GM12878 (cell line): ENCODE results near the gene PPARD. TPM values are rescaled to one million over a fixed set of nuclear protein-coding genes. Genes with fewer than 3 reads are reported as not detected.

Experiments used
- ATAC-seq: fragments of 200-7000 bp; cut with Tn5 transposase; 3 replicates; pipeline ENCODE4 v1.9.1; 2020; ENCODE audit warnings: mild to moderate bottlenecking, moderate library complexity
- BruUV-seq: library from RNA; stranded (reverse); fragments of 400-500 nt; replicated peaks from 2 replicates; lab custom pipeline; 2021; lab: Mats Ljungman, UMichigan
- CTCF ChIA-PET: fragments of 300-600 bp; sonication (Branson Sonifier 250); formaldehyde crosslinking; extraction: SDS; loops from one replicate; lab custom pipeline; 2021; ENCODE audit warnings: inconsistent platforms; lab: Yijun Ruan, JAX
- POLR2A ChIA-PET: fragments of 350-600 bp; formaldehyde crosslinking; extraction: SDS; loops from one replicate; lab custom pipeline; 2021; ENCODE audit warnings: inconsistent platforms; lab: Charles Lee
- RAD21 ChIA-PET: fragments of 300-600 bp; sonication (Branson Sonifier 250); formaldehyde crosslinking; loops from one replicate; lab custom pipeline; 2023; ENCODE audit warnings: antibody characterized with exemption; ENCODE audit not compliant: unreplicated experiment; lab: Charles Lee
- SMC1A ChIA-PET: fragments of 300-600 bp; sonication (Branson Sonifier 250); formaldehyde crosslinking; loops from one replicate; lab custom pipeline; 2023; ENCODE audit not compliant: unreplicated experiment, uncharacterized antibody; lab: Charles Lee
- DNase-seq: peaks from one replicate; pipeline ENCODE4 v3.0.0-alpha.2; 2011; ENCODE audit warnings: low read depth, low spot score
- FAIRE-seq: peaks from 3 replicates; lab custom pipeline; 2011; peaks lifted over from hg19 to GRCh38; lab: Jason Lieb, UNC
- H2AFZ ChIP-seq: 2 replicates; pipeline ENCODE4 v1.6.0; 2011; ENCODE audit warnings: low read depth, low read length, control low read depth; ENCODE audit not compliant: control insufficient read depth
- H3K27ac ChIP-seq: 2 replicates; pipeline ENCODE4 v1.5.1; 2011; ENCODE audit warnings: control low read depth; ENCODE audit not compliant: control insufficient read depth, insufficient read depth
- H3K27me3 ChIP-seq, 2 experiments: replicated peaks in 1 of 2; 2 replicates each; pipeline versions ENCODE4 v1.6.0 to v1.6.1; 2011; ENCODE audit warnings: low read length in 1 of 2; ENCODE audit not compliant: control insufficient read depth in 2 of 2, insufficient read depth in 2 of 2
- H3K36me3 ChIP-seq, 2 experiments: 2 replicates each; pipeline ENCODE4 v1.5.1; 2011; ENCODE audit warnings: low read length in 1 of 2; ENCODE audit not compliant: control insufficient read depth in 2 of 2, insufficient read depth in 2 of 2
- H3K4me1 ChIP-seq: 2 replicates; pipeline ENCODE4 v1.6.1; 2011; ENCODE audit warnings: mild to moderate bottlenecking, low read length, moderate library complexity, mixed read lengths; ENCODE audit not compliant: control insufficient read depth, insufficient read depth
- H3K4me2 ChIP-seq: 2 replicates; pipeline ENCODE4 v1.6.0; 2011; ENCODE audit warnings: control low read depth; ENCODE audit not compliant: control insufficient read depth, insufficient read depth
- H3K4me3 ChIP-seq: fragments of 200-600 bp; sonication (generic); 2 replicates; pipeline ENCODE4 v1.5.1; 2016
- H3K79me2 ChIP-seq: 2 replicates; pipeline ENCODE4 v1.6.0; 2011; ENCODE audit warnings: low read length; ENCODE audit not compliant: control insufficient read depth, insufficient read depth
- H3K9ac ChIP-seq: 2 replicates; pipeline ENCODE4 v1.8.0; 2011; ENCODE audit warnings: low read length, control low read depth, mixed read lengths; ENCODE audit not compliant: control insufficient read depth, insufficient read depth
- H3K9me3 ChIP-seq: replicated peaks from 3 replicates; pipeline ENCODE4 v1.5.1; 2011; ENCODE audit warnings: mild to moderate bottlenecking, low read length; ENCODE audit not compliant: control insufficient read depth, insufficient read depth
- H4K20me1 ChIP-seq: 2 replicates; pipeline ENCODE4 v1.6.0; 2011; ENCODE audit not compliant: control insufficient read depth, insufficient read depth
- ASH2L ChIP-seq: fragments of 300-600, 200-600 bp; sonication (generic); IDR thresholded peaks from 2 replicates; pipeline ENCODE4 v1.6.1; 2017; ENCODE audit warnings: low read depth, mild to moderate bottlenecking, borderline replicate concordance
- EED ChIP-seq: sonication (generic); IDR thresholded peaks from 2 replicates; pipeline ENCODE4 v1.6.1; 2016; ENCODE audit warnings: antibody characterized with exemption, low read depth
- PAX8 ChIP-seq: fragments of 450-650 bp; IDR thresholded peaks from 2 replicates; pipeline ENCODE4 v1.6.1; 2017; ENCODE audit warnings: mild to moderate bottlenecking, moderate library complexity
- TCF3 ChIP-seq: IDR thresholded peaks from 2 replicates; pipeline ENCODE4 v1.6.1; 2012; ENCODE audit warnings: low read depth, mild to moderate bottlenecking, low read length, borderline replicate concordance; ENCODE audit not compliant: insufficient read depth
- WGBS: methylation state at CpG from one replicate; pipeline ENCODE4 v1.1.6; 2016; ENCODE audit warnings: low lambda C conversion rate; ENCODE audit not compliant: insufficient replicate concordance, insufficient coverage; ENCODE audit errors: missing lambda C conversion rate; 5-methylcytosine and 5-hydroxymethylcytosine counted together
- in situ Hi-C: fragments of 300-500 bp; cut with MboI; formaldehyde crosslinking; loops from 9 replicates; pipeline ENCODE4 v1.14.3; 2018; ENCODE audit warnings: mixed read lengths
- intact Hi-C: fragments of 100-400 bp; cut with micrococcal nuclease; formaldehyde crosslinking; loops from one replicate; pipeline ENCODE4 v1.14.2; 2022; ENCODE audit not compliant: unreplicated experiment
- polyA plus RNA-seq, 11 experiments: library from polyadenylated mRNA; depleted of rRNA in 4 of 11; unstranded in 6 of 11; stranded (reverse) in 5 of 11; fragments of >200 nt; fragmentation: Nextera tagmentation in 4 of 11; fragmentation: Illumina TruSeq in 1 of 11; extraction: Ambion mirVana in 4 of 11; extraction: Trizol in 1 of 11; gene quantifications; 1 replicate in 1 of 11; 2 replicates in 10 of 11; pipeline versions ENCODE4 v1.2.1 to v1.2.3, GENCODE V29; 2011 to 2016; ENCODE audit warnings: inconsistent platforms in 2 of 11, missing spikeins in 2 of 11, low read depth in 1 of 11
- total RNA-seq, 4 experiments: library from RNA; depleted of rRNA in 3 of 4; stranded (reverse); fragments of >200 nt in 3 of 4; fragmentation: Illumina TruSeq in 1 of 4; extraction: Trizol in 1 of 4; gene quantifications; 2 replicates each; pipeline versions ENCODE4 v1.2.1 to v1.2.3, GENCODE V29; 2013 to 2021
- TF ChIP-seq, protein P1 (sequence below): IDR thresholded peaks from 2 replicates; pipeline ENCODE4 v1.6.1; 2011; ENCODE audit warnings: low read depth, low read length, improper control_type of control experiment, borderline replicate concordance

PPARD gene
- total and polyA plus RNA-seq, 10 of the 15 experiments (the other 5 are each of a cell fraction or from before 2014, with no cell fraction given) = 0.05 to 12.6 (median 6.7) TPM

- H3K9me3 ChIP-seq = no peaks in the 10 kb centered on the region
- H3K36me3 ChIP-seq = 0 out of 4 replicates have a peak, but pooled peaks cover 0 to 3% of the 10 kb centered on the region in 2 experiments
- BruUV-seq = no TSS peak
- in situ Hi-C loops (loop anchor here (5.0 kb wide), 1 partner anchor 108 kb away; the partner anchor contains the start of gene FANCE), intact Hi-C loops (loop anchor here (2.0 to 10.0 kb wide), 2 partner anchors 59 to 391 kb away; partner anchors contain the start of gene ARMC12)
- H3K27ac ChIP-seq = no peak overlapping the region
- peak overlapping the region; percentile 98 for H3K4me2 ChIP-seq
- RAD21 ChIA-PET = interaction anchor here (0.6 to 5.8 kb wide), 10 partner anchors 16 to 390 kb away, joined by 3 to 125 read pairs (median 4); partner anchors contain the start of genes DEF6, FANCE and RPL10A
- no peak for ATAC-seq
- WGBS = 81% methylated on average over 6 of the region's 6 CpGs
- POLR2A ChIA-PET = interaction anchor here (0.5 to 1.4 kb wide), 6 partner anchors 19 to 395 kb away, joined by 3 to 4 read pairs (median 3); no protein-coding TSS in a partner anchor
- TF ChIP-seq ASH2L (no peak), TCF3 (no peak), PAX8 (no peak), EED (no peak)
- TF ChIP-seq, protein P1, sequence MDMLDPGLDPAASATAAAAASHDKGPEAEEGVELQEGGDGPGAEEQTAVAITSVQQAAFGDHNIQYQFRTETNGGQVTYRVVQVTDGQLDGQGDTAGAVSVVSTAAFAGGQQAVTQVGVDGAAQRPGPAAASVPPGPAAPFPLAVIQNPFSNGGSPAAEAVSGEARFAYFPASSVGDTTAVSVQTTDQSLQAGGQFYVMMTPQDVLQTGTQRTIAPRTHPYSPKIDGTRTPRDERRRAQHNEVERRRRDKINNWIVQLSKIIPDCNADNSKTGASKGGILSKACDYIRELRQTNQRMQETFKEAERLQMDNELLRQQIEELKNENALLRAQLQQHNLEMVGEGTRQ = no peak
- DNase-seq = no peak
- H3K79me2 ChIP-seq = peaks cover 34% of the 10 kb centered on the region
- H3K4me3 ChIP-seq = peak overlapping the region; percentile 84
- no peak for FAIRE-seq
- peaks cover 8% of the 10 kb centered on the region for H3K4me1 ChIP-seq
- SMC1A ChIA-PET = interaction anchor here (0.6 to 5.8 kb wide), 15 partner anchors 17 to 412 kb away, joined by 3 to 116 read pairs (median 4); partner anchors contain the start of genes DEF6, FANCE and RPL10A
- H4K20me1 ChIP-seq = no peaks in the 10 kb centered on the region
- CTCF ChIA-PET = interaction anchor here (0.6 to 6.8 kb wide), 14 partner anchors 15 to 340 kb away, joined by 3 to 177 read pairs (median 4); partner anchors contain the start of genes DEF6, FANCE and RPL10A
- H2AFZ ChIP-seq = no peak overlapping the region
- H3K9ac ChIP-seq = peak overlapping the region; percentile 81; the same call in 1 of the 2 replicates
- no peaks in the 10 kb centered on the region for H3K27me3 ChIP-seq
Observed at GRCh38 chr6:35343835-35344550, 1.6 kb downstream of the PPARD start.
